ENCODE measurements around the gene ZMYM4. TPM values are rescaled to one million over a fixed set of nuclear protein-coding genes. Genes with fewer than 3 reads are reported as not detected.

Gene ZMYM4
- total and polyA plus RNA-seq, 10 of the 15 experiments (the other 5 are each of a cell fraction or from before 2014, with no cell fraction given), result 8.0 to 37.0 (median 28.1) TPM

GRCh38 chr1:35377555-35377954 is 109.0 kb downstream of the ZMYM4 start:
- DNase-seq (ENCODE audit: low read depth, low spot score) (no peak), ATAC-seq (no peak), FAIRE-seq (no peak)
- Histone ChIP-seq H3K9ac (ENCODE audit: control insufficient read depth, insufficient read depth, low read length) (no peak overlapping the region), H3K4me3 (no peak overlapping the region), H4K20me1 (ENCODE audit: control insufficient read depth, insufficient read depth) (no peaks in the 10 kb centered on the region), H3K79me2 (ENCODE audit: control insufficient read depth, insufficient read depth, low read length) (no peaks in the 10 kb centered on the region), H3K9me3 (replicated peaks; ENCODE audit: control insufficient read depth, insufficient read depth, low read length) (no peaks in the 10 kb centered on the region), H3K27me3 (replicated peaks in 1 of 2; ENCODE audit: control insufficient read depth in 2 of 2, insufficient read depth in 2 of 2, low read length in 1 of 2) (no peaks in the 10 kb centered on the region), H3K4me1 (ENCODE audit: control insufficient read depth, insufficient read depth, low read length) (no peaks in the 10 kb centered on the region), H3K36me3 (ENCODE audit: control insufficient read depth in 2 of 2, insufficient read depth in 2 of 2, low read length in 1 of 2) (no peaks in the 10 kb centered on the region; a peak in 1 of 4 replicates), H3K4me2 (ENCODE audit: control insufficient read depth, insufficient read depth) (no peak overlapping the region), H3K27ac (ENCODE audit: control insufficient read depth, insufficient read depth) (no peak overlapping the region), H2AFZ (ENCODE audit: control insufficient read depth, low read depth, low read length) (no peak overlapping the region)
- intact Hi-C loops (cut with micrococcal nuclease; ENCODE audit: unreplicated experiment), result no loop called here
- BruUV-seq (replicated peaks), result no TSS peak
- ChIA-PET CTCF (interaction anchor here (1.3 to 1.4 kb wide), 2 partner anchors 74 to 79 kb away, joined by 3 read pairs; no protein-coding TSS in a partner anchor), RAD21 (ENCODE audit: unreplicated experiment) (interaction anchor here (0.6 kb wide), 1 partner anchor 502 kb away, joined by 3 read pairs; no protein-coding TSS in a partner anchor), POLR2A (no interaction called here), SMC1A (ENCODE audit: uncharacterized antibody, unreplicated experiment) (interaction anchor here (1.3 to 1.4 kb wide), 2 partner anchors 7 to 13 kb away, joined by 3 to 5 read pairs; no protein-coding TSS in a partner anchor)
- TF ChIP-seq SP1 (IDR thresholded peaks at IDR 0.05; ENCODE audit: low read depth, low read length) (no peak), ESRRA (IDR thresholded peaks at IDR 0.05; ENCODE audit: low read length) (no peak), NRF1 (conservative IDR thresholded peaks at IDR 0.05; ENCODE audit: low read depth, low read length) (no peak), JUND (IDR thresholded peaks at IDR 0.05; ENCODE audit: low read depth, low read length) (no peak), MTA2 (IDR thresholded peaks at IDR 0.05; ENCODE audit: low read depth) (no peak), CBX3 (IDR thresholded peaks at IDR 0.05; ENCODE audit: borderline replicate concordance, low read depth) (no peak), ZNF24 (IDR thresholded peaks at IDR 0.05) (no peak), RCOR1 (conservative IDR thresholded peaks at IDR 0.05; ENCODE audit: low read depth, low read length) (no peak), CBFB (IDR thresholded peaks at IDR 0.05; ENCODE audit: low read depth) (no peak), RB1 (IDR thresholded peaks at IDR 0.05; ENCODE audit: borderline replicate concordance) (no peak), NFIC (IDR thresholded peaks at IDR 0.05; ENCODE audit: low read depth, low read length) (no peak), MAX (IDR thresholded peaks at IDR 0.05; ENCODE audit: low read depth, low read length) (no peak), POLR2A (IDR thresholded peaks at IDR 0.05; ENCODE audit: low read depth, low read length) (no peak), NFYA (IDR thresholded peaks at IDR 0.05; ENCODE audit: borderline replicate concordance, low read depth, low read length) (no peak), YBX1 (IDR thresholded peaks at IDR 0.05) (no peak)
- in situ Hi-C loops (cut with MboI), result no loop called here

All from GM12878 (cell line).